SJSA1 (cell line): ENCODE data around the gene TCTN2. TPM values are rescaled to one million over a fixed set of nuclear protein-coding genes. Genes with fewer than 3 reads are reported as not detected.

Source experiments
- DNase-seq, 2 experiments: peaks; one replicate each; pipeline ENCODE4 v3.0.0-alpha.2; 2015 to 2020; ENCODE audit warnings: low spot score in 2 of 2, low read depth in 1 of 2
- H3K27ac ChIP-seq: fragments of 250-450 bp; sonication (Bioruptor Pico); 2 replicates; pipeline ENCODE4 v1.5.1; 2020; ENCODE audit warnings: mild to moderate bottlenecking, moderate library complexity
- H3K27me3 ChIP-seq: fragments of 250-450 bp; sonication (Bioruptor Pico); replicated peaks from 2 replicates; pipeline ENCODE4 v1.5.1; 2020; ENCODE audit warnings: mild to moderate bottlenecking, moderate library complexity
- H3K36me3 ChIP-seq: fragments of 250-450 bp; sonication (Bioruptor Pico); 2 replicates; pipeline ENCODE4 v1.5.1; 2020; ENCODE audit warnings: mild to moderate bottlenecking
- H3K4me1 ChIP-seq: fragments of 250-450 bp; sonication (Bioruptor Pico); replicated peaks from 2 replicates; pipeline ENCODE4 v1.6.1; 2021; ENCODE audit warnings: mild to moderate bottlenecking
- H3K4me3 ChIP-seq: fragments of 250-450 bp; sonication (Bioruptor Pico); 2 replicates; pipeline ENCODE4 v1.5.1; 2020; ENCODE audit warnings: mild to moderate bottlenecking
- H3K9me3 ChIP-seq: fragments of 250-450 bp; sonication (Bioruptor Pico); replicated peaks from 2 replicates; pipeline ENCODE4 v1.5.1; 2020; ENCODE audit warnings: mild to moderate bottlenecking
- total RNA-seq: library from RNA; depleted of rRNA; stranded (reverse); fragments of >200 nt; shearing (Covaris generic); gene quantifications from 2 replicates; pipeline ENCODE4 v1.2.3, GENCODE V29; 2014

Gene TCTN2
- total RNA-seq, 1 experiment from 2014 or later, result 7.5 TPM

GRCh38 chr12:123712780-123713319 is 41.9 kb downstream of the TCTN2 start:
- Histone ChIP-seq H3K27me3 (no peaks in the 10 kb centered on the region), H3K9me3 (peaks cover 4% of the 10 kb centered on the region), H3K27ac (no peak overlapping the region), H3K4me3 (peak overlapping the region; percentile 99), H3K4me1 (peaks cover 14% of the 10 kb centered on the region), H3K36me3 (peaks cover 6% of the 10 kb centered on the region)
- peak in 1 of 2 experiments; percentile 22 for DNase-seq

GRCh38 chr12:123713398-123713797 is 42.5 kb downstream of the TCTN2 start:
- H3K9me3 ChIP-seq, result peaks cover 4% of the 10 kb centered on the region

GRCh38 chr12:123713823-123714585 is 43.1 kb downstream of the TCTN2 start:
- H3K36me3 ChIP-seq, result peaks cover 6% of the 10 kb centered on the region
- no peaks in the 10 kb centered on the region for H3K27me3 ChIP-seq
- no peak overlapping the region for H3K27ac ChIP-seq
- no peak for DNase-seq
- H3K4me3 ChIP-seq, result no peak overlapping the region
- H3K9me3 ChIP-seq, result peaks cover 4% of the 10 kb centered on the region
- H3K4me1 ChIP-seq, result peaks cover 14% of the 10 kb centered on the region

More at GRCh38 chr12:123713398-123713797, 42.5 kb downstream of the TCTN2 start:
- no peak for DNase-seq
- Histone ChIP-seq H3K4me1 (peaks cover 14% of the 10 kb centered on the region), H3K27ac (no peak overlapping the region), H3K36me3 (peaks cover 6% of the 10 kb centered on the region), H3K27me3 (no peaks in the 10 kb centered on the region), H3K4me3 (peak overlapping the region; percentile 99)

- no peak overlapping the region for H3K27ac ChIP-seq
- DNase-seq, result no peak
- no peaks in the 10 kb centered on the region for H3K27me3 ChIP-seq
- peaks cover 26% of the 10 kb centered on the region for H3K4me1 ChIP-seq
- peaks cover 10% of the 10 kb centered on the region for H3K36me3 ChIP-seq
- no peak overlapping the region for H3K4me3 ChIP-seq
- H3K9me3 ChIP-seq, result peaks cover 4% of the 10 kb centered on the region
These were observed 44.3 kb downstream of the TCTN2 start for GRCh38 chr12:123715195-123715594.

GRCh38 chr12:123717350-123717749 is 46.4 kb downstream of the TCTN2 start:
- Histone ChIP-seq H3K9me3 (peaks cover 4% of the 10 kb centered on the region), H3K36me3 (peaks cover 23% of the 10 kb centered on the region), H3K4me3 (no peak overlapping the region), H3K27me3 (no peaks in the 10 kb centered on the region), H3K4me1 (peaks cover 24% of the 10 kb centered on the region), H3K27ac (no peak overlapping the region)
- DNase-seq, result no peak

GRCh38 chr12:123720141-123720814 is 49.4 kb downstream of the TCTN2 start:
- no peak overlapping the region for H3K4me3 ChIP-seq
- H3K36me3 ChIP-seq, result peaks cover 25% of the 10 kb centered on the region; the same call in 1 of the 2 replicates
- peaks cover 23% of the 10 kb centered on the region for H3K4me1 ChIP-seq
- H3K27ac ChIP-seq, result no peak overlapping the region
- DNase-seq, result peak in 1 of 2 experiments; percentile 1
- H3K27me3 ChIP-seq, result no peaks in the 10 kb centered on the region
- no peaks in the 10 kb centered on the region for H3K9me3 ChIP-seq

- Histone ChIP-seq H3K27me3 (no peaks in the 10 kb centered on the region), H3K4me3 (no peak overlapping the region), H3K4me1 (peaks cover 23% of the 10 kb centered on the region), H3K9me3 (no peaks in the 10 kb centered on the region), H3K36me3 (peaks cover 25% of the 10 kb centered on the region; the same call in 1 of the 2 replicates), H3K27ac (no peak overlapping the region)
- no peak for DNase-seq
These were observed 50.3 kb downstream of the TCTN2 start for GRCh38 chr12:123721245-123721644.

- H3K36me3 ChIP-seq, result peaks cover 34% of the 10 kb centered on the region
- no peaks in the 10 kb centered on the region for H3K9me3 ChIP-seq
- no peak overlapping the region for H3K4me3 ChIP-seq
- no peak overlapping the region for H3K27ac ChIP-seq
- H3K4me1 ChIP-seq, result peaks cover 20% of the 10 kb centered on the region
- peak; percentile 51 to 52 for DNase-seq
- H3K27me3 ChIP-seq, result no peaks in the 10 kb centered on the region
These were observed 52.1 kb downstream of the TCTN2 start for GRCh38 chr12:123723011-123723410.

GRCh38 chr12:123723765-123724164 is 52.9 kb downstream of the TCTN2 start:
- peaks cover 20% of the 10 kb centered on the region for H3K4me1 ChIP-seq
- H3K27me3 ChIP-seq, result no peaks in the 10 kb centered on the region
- peaks cover 35% of the 10 kb centered on the region for H3K36me3 ChIP-seq
- no peak for DNase-seq
- H3K9me3 ChIP-seq, result no peaks in the 10 kb centered on the region
- H3K27ac ChIP-seq, result no peak overlapping the region
- H3K4me3 ChIP-seq, result no peak overlapping the region

GRCh38 chr12:123726244-123726643 is 55.3 kb downstream of the TCTN2 start:
- no peak for DNase-seq
- peaks cover 28% of the 10 kb centered on the region for H3K36me3 ChIP-seq
- H3K9me3 ChIP-seq, result no peaks in the 10 kb centered on the region
- H3K4me3 ChIP-seq, result no peak overlapping the region
- no peaks in the 10 kb centered on the region for H3K27me3 ChIP-seq
- H3K4me1 ChIP-seq, result peaks cover 4% of the 10 kb centered on the region
- no peak overlapping the region for H3K27ac ChIP-seq

- H3K36me3 ChIP-seq, result peaks cover 24% of the 10 kb centered on the region
- no peak for DNase-seq
- H3K4me3 ChIP-seq, result no peak overlapping the region
- H3K4me1 ChIP-seq, result peaks cover 4% of the 10 kb centered on the region
- H3K27me3 ChIP-seq, result no peaks in the 10 kb centered on the region
- H3K9me3 ChIP-seq, result no peaks in the 10 kb centered on the region
- H3K27ac ChIP-seq, result no peak overlapping the region
These were observed 56.0 kb downstream of the TCTN2 start for GRCh38 chr12:123726962-123727361.

GRCh38 chr12:123727878-123728277 is 57.0 kb downstream of the TCTN2 start:
- no peak overlapping the region for H3K4me3 ChIP-seq
- H3K4me1 ChIP-seq, result peaks cover under 1% of the 10 kb centered on the region
- no peak overlapping the region for H3K27ac ChIP-seq
- no peaks in the 10 kb centered on the region for H3K27me3 ChIP-seq
- DNase-seq, result no peak
- H3K9me3 ChIP-seq, result no peaks in the 10 kb centered on the region
- peaks cover 22% of the 10 kb centered on the region for H3K36me3 ChIP-seq

GRCh38 chr12:123731596-123731995 is 60.7 kb downstream of the TCTN2 start:
- no peak for DNase-seq
- peaks cover 28% of the 10 kb centered on the region for H3K36me3 ChIP-seq
- H3K27me3 ChIP-seq, result no peaks in the 10 kb centered on the region
- H3K4me3 ChIP-seq, result no peak overlapping the region
- no peak overlapping the region for H3K27ac ChIP-seq
- H3K4me1 ChIP-seq, result no peaks in the 10 kb centered on the region
- H3K9me3 ChIP-seq, result no peaks in the 10 kb centered on the region

GRCh38 chr12:123732251-123732650 is 61.3 kb downstream of the TCTN2 start:
- Histone ChIP-seq H3K4me3 (no peak overlapping the region), H3K27me3 (no peaks in the 10 kb centered on the region), H3K36me3 (peaks cover 29% of the 10 kb centered on the region)

More at GRCh38 chr12:123732251-123732650, 61.3 kb downstream of the TCTN2 start:
- Histone ChIP-seq H3K27ac (no peak overlapping the region), H3K4me1 (no peaks in the 10 kb centered on the region), H3K9me3 (no peaks in the 10 kb centered on the region)
- no peak for DNase-seq
